GM13977 (cell line): ENCODE data around the gene CNTNAP4.

Experiments
- DNase-seq: peaks from one replicate; pipeline ENCODE4 v3.0.0; 2012; ENCODE audit warnings: low spot score
- in situ Hi-C: fragments of 300-500 bp; cut with MboI; formaldehyde crosslinking; loops from one replicate; pipeline ENCODE4 v1.12.0; 2022; ENCODE audit warnings: low sequenced_read_pairs, low pct_unique_long_range_greater_than_20kb, mixed read lengths, inconsistent platforms; ENCODE audit not compliant: unreplicated experiment
- TF ChIP-seq, protein P1 (sequence below): IDR thresholded peaks from 2 replicates; pipeline ENCODE4 v1.5.1; 2012; ENCODE audit warnings: mild to moderate bottlenecking, control low read depth; ENCODE audit not compliant: insufficient read depth; ENCODE audit errors: extremely low read depth, missing control alignments

The CNTNAP4 gene

DNA sequence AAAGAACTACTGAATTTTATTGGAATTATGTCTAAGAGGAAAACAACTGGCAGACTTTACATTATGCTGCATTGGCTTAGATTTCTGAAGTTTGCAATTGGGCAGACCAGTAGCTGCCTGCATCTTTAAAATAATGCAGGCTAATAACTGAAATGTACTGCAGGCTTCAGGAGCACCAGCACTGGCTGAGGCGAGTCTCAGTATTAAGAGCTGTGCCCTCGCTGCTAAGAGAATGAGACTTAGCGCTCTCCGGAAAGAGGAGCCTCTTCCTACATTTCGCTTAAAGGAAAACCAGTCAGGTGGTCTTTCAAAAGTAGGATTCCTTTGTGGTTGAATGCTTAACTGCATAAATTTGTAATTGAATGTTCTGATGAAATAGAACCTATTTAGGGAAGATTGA lies 885 bp downstream of the CNTNAP4 start:
- TF ChIP-seq, protein P1, sequence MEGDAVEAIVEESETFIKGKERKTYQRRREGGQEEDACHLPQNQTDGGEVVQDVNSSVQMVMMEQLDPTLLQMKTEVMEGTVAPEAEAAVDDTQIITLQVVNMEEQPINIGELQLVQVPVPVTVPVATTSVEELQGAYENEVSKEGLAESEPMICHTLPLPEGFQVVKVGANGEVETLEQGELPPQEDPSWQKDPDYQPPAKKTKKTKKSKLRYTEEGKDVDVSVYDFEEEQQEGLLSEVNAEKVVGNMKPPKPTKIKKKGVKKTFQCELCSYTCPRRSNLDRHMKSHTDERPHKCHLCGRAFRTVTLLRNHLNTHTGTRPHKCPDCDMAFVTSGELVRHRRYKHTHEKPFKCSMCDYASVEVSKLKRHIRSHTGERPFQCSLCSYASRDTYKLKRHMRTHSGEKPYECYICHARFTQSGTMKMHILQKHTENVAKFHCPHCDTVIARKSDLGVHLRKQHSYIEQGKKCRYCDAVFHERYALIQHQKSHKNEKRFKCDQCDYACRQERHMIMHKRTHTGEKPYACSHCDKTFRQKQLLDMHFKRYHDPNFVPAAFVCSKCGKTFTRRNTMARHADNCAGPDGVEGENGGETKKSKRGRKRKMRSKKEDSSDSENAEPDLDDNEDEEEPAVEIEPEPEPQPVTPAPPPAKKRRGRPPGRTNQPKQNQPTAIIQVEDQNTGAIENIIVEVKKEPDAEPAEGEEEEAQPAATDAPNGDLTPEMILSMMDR = no peak
- no peak for DNase-seq
- in situ Hi-C loops = no loop called here

- in situ Hi-C loops = no loop called here
- DNase-seq = peak; percentile 18
- TF ChIP-seq, protein P1 = no peak
Measured at GRCh38 chr16:76278980-76279379, 1.8 kb downstream of the CNTNAP4 start.

DNA sequence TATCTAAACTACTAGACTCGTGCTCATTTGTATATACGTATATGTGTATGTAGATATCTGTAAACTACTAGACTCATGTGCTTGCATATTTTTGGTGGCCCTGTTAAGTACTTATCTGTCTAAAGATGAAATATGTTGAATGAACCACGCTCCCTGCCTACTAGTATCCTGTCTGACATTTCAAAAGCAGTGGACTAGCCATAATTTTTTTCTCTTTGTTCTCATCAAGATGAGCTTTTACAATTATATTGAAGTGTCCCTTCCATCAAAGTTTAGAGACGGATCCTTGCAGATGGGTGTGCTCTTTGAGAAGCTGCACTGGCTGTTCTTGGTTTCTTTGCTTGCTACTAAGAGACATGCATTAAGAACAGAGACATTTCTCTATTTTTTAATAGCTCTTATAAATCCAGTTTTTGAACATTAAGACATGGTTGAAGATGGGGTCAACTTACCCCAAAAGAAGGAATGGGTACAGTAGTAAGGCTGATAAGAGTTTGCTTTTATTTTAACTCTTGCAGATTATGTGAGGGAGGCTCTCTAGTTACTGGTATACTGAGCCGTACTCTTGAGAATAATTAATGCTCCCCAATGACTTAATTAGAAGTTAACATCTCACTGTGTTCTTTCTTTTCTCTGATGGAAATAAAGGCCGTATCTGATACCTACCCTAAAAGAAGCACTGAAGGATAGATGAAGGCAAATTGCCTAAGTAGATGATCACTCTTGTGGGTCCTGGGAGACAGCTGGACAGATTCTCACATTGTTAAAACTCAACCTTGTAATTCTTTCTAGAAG lies 3.4 kb downstream of the CNTNAP4 start:
- TF ChIP-seq, protein P1 = no peak
- DNase-seq = no peak
- in situ Hi-C loops = no loop called here

DNA sequence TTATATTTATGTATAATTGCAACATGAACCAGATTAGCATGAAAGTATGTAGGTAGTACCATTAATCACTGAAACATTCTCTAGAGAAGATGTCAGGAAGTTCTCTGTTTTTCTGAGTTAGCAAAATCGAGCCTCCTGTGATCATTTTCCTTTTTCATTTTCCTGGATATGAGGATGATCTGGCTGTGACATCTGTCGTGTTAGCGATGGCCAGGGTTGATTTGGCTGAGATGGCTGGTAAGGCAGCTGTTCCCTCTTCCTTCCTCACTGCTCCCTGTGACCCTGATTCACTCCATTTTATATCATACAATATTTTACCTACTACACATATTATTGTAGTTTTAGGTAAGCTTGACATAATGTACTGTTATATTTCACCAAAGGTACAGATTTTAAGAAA lies 10.3 kb downstream of the CNTNAP4 start:
- in situ Hi-C loops = no loop called here
- no peak for DNase-seq
- TF ChIP-seq, protein P1 = no peak

DNA sequence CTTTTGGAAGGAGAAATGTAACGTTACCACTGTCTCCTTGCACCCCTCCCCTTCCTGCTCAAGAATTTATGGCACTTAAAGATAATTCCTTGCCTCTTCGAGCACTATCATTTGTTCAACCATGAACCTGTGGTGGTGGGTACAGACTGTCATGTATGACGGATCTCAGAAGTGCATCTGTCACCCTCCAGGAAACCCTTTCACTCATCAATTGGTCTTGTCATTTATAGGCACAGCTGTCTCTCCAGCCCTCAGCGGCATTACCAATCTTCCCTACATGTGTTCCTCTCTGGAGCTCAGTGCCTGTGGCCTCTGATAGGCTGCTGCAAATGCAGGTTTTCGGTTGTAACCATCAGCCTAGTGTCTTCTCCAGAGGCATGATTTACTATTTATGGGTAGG lies 15.0 kb downstream of the CNTNAP4 start:
- TF ChIP-seq, protein P1 = no peak
- DNase-seq = no peak
- in situ Hi-C loops = no loop called here

- DNase-seq = no peak
- in situ Hi-C loops = no loop called here
- TF ChIP-seq, protein P1 = no peak
Measured at GRCh38 chr16:76293980-76294379, 16.8 kb downstream of the CNTNAP4 start.
